Measurements from ENCODE around the gene SGMS1.
"Not testable (repeated sequence)": the region's sequence is repeated elsewhere in the genome, so short reads cannot be mapped to it uniquely, and the experiment has no call there.

The SGMS1 gene

DNA sequence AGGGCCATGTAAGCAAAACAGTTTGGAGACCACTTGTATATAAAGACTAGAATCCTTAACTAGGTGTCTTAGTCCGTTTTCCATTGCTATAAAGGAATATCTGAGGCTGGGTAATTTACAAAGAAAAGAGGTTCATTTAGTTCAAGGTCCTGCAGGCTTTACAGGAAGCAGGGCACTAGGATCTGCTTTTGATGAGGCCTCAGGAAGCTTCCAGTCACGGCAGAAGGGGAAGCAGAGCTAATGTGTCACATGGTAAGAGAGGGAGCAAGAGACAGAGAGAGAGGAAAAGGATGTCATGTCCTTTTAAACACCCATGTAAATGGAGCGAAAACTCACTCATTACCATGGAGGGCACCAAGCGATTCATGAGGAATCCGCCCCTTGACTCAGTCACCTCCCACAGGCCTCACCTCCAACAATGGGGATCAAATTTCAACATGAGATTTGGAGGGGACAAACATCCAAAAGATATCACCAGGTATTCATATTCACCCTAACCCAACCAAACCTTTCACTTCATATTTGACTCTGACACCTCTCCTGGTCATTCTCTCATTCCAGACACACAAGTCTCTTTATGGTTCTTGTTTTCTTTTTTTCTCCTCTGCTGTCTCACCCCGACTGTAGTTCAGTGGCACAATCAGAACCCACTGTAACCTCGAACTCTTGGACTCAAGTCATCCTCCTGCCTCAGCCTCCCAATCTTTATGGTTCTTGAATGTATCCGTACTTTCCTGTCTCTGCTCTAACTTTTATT lies 342.4 kb downstream of the SGMS1 start:
- no peak for DNase-seq

DNA sequence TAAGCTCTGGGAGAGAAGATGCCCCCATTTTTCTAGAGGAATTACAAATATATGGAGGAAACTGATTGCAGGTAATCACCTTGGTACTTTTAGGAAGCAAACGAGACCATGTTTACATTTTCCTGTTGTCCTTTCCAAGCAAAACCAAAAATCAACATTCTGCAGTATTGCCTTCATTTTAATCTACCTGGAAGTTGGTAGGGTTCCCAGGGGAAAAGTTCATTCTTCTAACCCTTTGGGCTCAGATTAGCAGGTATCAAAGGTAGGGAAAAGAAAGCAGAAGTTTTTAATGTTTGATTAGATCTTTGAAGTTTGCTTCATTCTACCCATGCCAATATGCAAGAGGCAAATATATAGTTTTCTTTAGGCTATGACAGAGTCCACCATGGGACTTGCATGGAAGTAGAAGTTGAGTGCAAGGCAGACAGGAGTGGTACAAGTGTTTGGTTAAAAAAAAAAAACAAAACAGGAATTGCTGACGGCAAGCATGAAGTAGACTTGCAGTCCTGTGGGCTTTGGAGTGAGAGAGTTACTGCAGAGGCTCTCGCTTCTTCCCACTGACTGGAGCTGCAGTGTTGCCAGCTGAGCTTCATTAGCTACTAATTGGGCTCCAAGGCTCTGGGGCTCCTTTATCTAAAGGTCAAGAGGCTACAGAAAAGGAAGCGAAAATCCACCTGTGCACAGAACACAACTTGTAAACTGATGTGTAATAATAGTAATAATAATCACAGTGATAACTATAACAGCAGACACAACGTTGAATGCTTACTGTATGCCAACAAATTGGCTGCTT lies 343.5 kb downstream of the SGMS1 start:
- no peak for DNase-seq

DNA sequence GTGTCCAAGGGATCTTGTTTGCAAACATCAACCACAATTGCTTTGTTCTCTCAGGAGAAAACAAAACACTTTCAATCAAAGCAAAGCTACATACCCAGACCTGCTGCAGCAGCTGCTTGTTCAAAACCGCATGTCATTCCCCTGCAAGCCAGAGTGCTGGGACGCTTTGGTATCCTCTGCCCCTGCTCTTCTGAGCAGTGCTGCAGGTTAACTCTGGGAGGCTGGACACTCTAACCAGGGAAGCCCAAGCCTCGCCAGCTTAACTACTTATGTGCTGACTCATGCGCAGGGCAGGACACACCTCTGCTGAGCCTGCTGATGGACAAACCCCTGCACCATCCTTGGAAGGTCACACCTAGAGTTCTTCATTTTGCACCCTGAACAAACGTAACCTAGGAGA lies 344.3 kb downstream of the SGMS1 start:
- DNase-seq: no peak

DNA sequence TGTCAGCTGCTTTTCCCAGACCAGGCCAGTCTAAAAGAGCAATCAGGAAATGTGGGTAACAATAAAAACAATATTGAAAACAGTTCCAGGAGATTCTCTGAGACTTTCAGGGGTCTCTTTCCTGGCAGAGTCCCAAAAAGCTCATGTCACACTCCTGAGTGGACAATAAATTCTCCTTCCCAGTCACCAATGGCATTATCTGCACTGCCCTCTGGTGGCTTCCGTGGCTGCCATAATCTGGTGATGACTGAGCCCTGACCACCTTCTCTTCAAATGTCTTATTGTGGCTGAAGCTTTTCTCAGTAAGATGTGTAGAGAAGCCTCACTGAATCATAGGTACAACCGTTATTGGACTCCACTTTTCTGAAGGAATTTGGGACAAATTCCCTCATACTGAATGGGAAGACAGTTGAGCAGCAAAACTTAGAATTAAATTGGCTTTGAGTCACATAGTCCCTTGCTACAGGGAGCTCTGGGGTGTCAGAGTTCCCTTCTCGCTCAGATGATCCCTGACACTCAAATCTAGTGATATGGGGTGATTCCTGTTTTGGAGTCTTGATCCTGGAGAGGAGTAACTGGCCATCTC lies 348.0 kb downstream of the SGMS1 start:
- DNase-seq: peak; percentile 1

DNA sequence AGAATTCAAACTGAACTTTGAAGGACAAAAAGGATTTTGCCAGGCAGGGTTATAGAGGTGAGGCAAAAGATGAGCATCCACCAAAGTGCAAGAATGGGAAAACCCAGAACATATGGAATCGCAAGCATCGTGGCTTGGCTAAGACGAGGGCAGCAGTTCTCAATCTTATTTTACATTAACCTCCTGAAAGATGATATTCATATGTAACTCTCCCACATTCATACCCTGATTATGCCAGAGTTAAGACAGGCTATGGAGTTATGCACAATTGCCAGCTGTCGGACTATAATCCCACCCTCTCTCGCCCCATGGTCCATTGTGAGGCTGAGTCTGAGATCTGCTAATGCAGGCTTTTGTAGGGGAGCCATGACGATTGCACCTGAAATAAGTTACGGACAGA lies 351.2 kb downstream of the SGMS1 start:
- DNase-seq: no peak

DNA sequence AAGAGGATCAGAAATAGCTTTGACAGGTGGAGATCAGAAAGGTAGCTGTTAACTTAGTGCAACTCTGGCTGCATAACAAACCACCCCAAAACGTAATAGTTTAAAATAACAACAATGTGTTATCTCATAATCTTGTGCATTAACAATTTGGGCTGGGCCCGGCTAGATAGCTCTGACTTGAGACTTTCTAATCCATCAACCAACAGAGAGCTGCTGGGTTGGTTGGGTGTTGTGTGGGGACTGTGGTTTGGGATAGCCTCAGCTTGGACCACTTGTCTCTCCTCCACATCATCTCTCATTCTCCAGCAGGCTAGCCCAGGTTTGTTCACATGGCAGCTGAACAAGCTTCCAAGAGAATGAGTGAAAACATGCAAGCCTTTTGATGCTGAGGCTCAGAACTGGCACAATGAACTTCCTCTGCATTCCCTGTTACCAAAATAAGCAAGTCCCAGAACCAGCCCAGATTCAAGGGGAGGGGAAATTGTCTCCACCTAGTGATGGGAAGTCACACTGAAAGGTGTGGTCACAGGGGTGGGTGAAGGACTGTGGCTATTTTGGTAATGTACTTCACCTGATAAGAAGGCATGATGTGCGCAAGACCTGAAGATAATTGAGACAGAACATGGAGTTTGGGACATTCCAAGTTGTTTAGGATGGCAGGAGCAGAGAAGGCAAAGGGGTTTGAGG lies 352.0 kb downstream of the SGMS1 start:
- no peak for DNase-seq

DNA sequence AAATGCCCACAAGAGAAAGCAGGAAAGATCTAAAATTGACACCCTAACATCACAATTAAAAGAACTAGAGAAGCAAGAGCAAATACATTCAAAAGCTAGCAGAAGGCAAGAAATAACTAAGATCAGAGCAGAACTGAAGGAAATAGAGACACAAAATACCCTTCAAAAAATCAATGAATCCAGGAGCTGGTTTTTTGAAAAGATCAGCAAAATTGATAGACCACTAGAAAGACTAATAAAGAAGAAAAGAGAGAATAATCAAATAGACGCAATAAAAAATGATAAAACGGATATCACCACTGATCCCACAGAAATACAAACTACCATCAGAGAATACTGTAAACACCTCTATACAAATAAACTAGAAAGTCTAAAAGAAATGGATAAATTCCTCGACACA lies 355.9 kb downstream of the SGMS1 start:
- DNase-seq: not testable (repeated sequence)

DNA sequence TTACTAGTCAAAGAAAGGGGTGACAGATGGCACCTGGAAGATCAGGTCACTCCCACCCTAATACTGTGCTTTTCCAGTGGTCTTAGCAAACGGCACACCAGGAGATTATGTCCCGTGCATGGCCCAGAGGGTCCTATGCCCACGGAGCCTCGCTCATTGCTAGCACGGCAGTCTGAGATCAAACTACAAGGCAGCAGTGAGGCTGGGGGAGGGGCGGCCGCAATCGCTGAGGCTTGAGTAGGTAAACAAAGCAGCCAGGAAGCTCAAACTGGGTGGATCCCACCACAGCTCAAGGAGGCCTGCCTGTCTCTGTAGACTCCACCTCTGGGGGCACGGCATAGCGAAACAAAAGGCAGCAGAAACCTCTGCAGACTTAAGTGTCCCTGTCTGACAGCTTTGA lies 361.1 kb downstream of the SGMS1 start:
- DNase-seq: not testable (repeated sequence)

DNA sequence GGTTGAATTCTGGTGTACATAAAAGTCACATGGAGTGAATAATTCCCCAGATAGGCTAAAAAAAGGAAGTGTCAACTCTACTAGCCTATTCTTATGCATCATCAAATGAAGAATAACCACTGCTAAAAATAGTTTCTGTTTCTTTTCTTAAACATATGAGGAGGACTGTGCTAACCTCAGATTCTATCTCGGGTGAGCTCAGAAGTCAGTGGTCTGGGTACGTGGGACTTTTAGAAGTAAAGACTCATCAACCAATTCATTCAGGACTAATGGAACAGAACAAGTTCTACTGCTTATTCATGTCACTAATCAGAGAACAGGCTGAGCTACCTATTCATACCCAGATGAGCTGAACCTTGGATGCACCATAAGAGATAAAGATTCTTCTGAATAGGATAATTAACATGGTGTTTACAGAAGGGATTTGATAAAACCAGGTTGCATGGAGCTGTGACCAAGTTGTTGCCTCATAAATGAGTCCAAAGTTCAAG lies 362.9 kb downstream of the SGMS1 start:
- DNase-seq: no peak
